Measurements from ENCODE around the gene CORO2A. TPM values are rescaled to one million over a fixed set of nuclear protein-coding genes. Genes with fewer than 3 reads are reported as not detected.
"Not testable (repeated sequence)": the region's sequence is repeated elsewhere in the genome, so short reads cannot be mapped to it uniquely, and the experiment has no call there.

The CORO2A gene
- total RNA-seq, 1 donor from 2014 or later: 1.4 TPM

DNA sequence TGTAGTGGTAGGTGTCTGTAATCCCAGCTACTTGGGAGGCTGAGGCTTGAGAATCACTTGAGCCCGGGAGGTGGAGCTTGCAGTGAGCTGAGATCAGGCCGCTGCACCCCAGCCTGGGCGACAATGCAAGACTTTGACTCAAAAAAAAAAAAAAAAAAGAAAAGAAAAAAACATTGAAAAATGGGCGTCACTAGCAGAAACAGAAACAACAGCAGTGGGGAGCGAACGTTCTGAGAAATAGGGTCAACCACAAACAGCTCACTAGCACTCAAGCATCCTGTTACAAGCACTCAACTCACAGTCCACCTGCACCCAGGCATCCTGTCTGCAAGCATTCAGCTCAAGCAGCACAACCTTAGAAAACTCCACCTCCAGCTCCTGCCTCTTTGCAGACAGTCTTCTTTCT, 90.6 kb downstream of the CORO2A start:
- intact Hi-C loops (cut with micrococcal nuclease): loop anchor here (1.0 to 5.0 kb wide), 3 partner anchors 16 to 180 kb away; partner anchors contain the start of genes TBC1D2 and TRMO
- Mint-ChIP-seq H3K9me3 (no peaks in the 10 kb centered on the region), H3K27me3 (no peaks in the 10 kb centered on the region), H3K4me3 (peak overlapping the region; percentile 80), H3K36me3 (ENCODE audit: low read depth) (peaks cover 56% of the 10 kb centered on the region), H3K27ac (peak overlapping the region; percentile 93), H3K4me1 (peaks cover 73% of the 10 kb centered on the region)
- DNase-seq: peak; percentile 95

DNA sequence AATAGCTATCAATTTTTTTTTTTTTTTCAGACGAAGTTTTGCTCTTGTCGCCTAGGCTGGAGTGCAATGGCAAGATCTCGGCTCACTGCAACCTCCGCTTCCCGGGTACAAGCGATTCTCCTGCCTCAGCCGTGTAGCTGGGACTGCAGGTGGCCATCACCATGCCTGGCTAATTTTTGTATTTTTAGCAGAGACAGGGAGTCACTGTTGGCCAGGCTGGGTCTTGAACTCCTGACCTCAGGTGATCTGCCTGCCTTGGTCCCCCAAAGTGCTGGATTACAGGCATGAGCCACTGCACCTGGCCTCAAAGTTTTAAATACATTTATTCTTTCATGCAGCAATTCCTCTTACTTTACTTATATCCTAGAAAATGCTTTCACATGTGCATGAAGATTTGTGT, 91.0 kb downstream of the CORO2A start:
- peaks cover 74% of the 10 kb centered on the region for H3K4me1 Mint-ChIP-seq
- peak overlapping the region; percentile 93 for H3K27ac Mint-ChIP-seq
- intact Hi-C loops (cut with micrococcal nuclease): loop anchor here (5.0 kb wide), 1 partner anchor 179 kb away; the partner anchor contains the start of gene TRMO
- no peak for DNase-seq
- no peaks in the 10 kb centered on the region for H3K27me3 Mint-ChIP-seq
- peaks cover 57% of the 10 kb centered on the region for H3K36me3 Mint-ChIP-seq (ENCODE audit: low read depth)
- H3K4me3 Mint-ChIP-seq: peak overlapping the region; percentile 80
- H3K9me3 Mint-ChIP-seq: no peaks in the 10 kb centered on the region

DNA sequence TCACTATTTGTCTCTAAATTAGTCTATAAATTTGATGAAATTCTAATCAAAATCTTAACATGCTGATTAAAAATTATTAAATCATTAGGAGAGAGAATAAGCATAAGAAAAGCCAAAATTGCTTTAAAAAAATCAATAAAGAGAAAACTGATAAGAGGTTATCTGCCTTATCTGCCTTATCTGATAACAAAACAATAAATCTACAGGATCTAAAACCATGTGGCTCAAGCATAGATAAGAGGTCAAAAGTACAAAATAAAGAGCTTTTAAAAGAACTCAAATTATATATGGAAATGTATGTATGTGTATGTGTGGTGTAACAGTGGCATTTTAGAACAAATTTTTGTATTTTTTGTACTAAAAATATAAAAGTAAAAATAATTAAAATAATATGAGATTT, 92.0 kb downstream of the CORO2A start:
- H3K36me3 Mint-ChIP-seq (ENCODE audit: low read depth): peaks cover 57% of the 10 kb centered on the region
- H3K27ac Mint-ChIP-seq: peak overlapping the region; percentile 89

DNA sequence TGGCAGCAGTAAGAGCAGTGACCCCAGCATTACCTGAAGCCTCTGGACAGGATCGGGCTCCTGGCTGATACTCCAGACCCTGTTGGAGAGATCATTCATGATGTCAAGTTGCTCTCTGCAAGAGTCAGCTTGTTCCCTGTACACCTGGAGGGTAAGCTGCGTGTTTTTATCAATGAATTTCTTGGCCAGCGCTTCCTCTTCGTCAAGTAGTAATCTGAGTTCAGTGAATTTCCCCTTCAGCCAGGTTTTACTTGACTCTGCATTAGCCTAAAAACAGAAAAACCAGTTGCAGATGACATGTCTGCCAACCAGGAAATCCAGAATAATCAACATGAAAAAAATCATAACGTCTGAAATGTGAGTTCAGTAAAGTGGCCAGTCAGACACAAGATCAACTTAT, 92.5 kb downstream of the CORO2A start:
- Mint-ChIP-seq H3K4me3 (peak overlapping the region; percentile 66), H3K4me1 (peaks cover 71% of the 10 kb centered on the region), H3K27ac (peak overlapping the region; percentile 89), H3K9me3 (no peaks in the 10 kb centered on the region), H3K27me3 (no peaks in the 10 kb centered on the region), H3K36me3 (ENCODE audit: low read depth) (peaks cover 58% of the 10 kb centered on the region)
- intact Hi-C loops (cut with micrococcal nuclease): loop anchor here (2.0 to 5.0 kb wide), 2 partner anchors 43 to 178 kb away; partner anchors contain the start of genes NANS and TRMO
- DNase-seq: no peak

More for the DNA sequence above, 92.0 kb downstream of the CORO2A start:
- Mint-ChIP-seq H3K27me3 (no peaks in the 10 kb centered on the region), H3K9me3 (no peaks in the 10 kb centered on the region), H3K4me1 (peaks cover 70% of the 10 kb centered on the region), H3K4me3 (no peak overlapping the region)
- intact Hi-C loops (cut with micrococcal nuclease): loop anchor here (5.0 kb wide), 1 partner anchor 178 kb away; the partner anchor contains the start of gene TRMO
- DNase-seq: no peak

DNA sequence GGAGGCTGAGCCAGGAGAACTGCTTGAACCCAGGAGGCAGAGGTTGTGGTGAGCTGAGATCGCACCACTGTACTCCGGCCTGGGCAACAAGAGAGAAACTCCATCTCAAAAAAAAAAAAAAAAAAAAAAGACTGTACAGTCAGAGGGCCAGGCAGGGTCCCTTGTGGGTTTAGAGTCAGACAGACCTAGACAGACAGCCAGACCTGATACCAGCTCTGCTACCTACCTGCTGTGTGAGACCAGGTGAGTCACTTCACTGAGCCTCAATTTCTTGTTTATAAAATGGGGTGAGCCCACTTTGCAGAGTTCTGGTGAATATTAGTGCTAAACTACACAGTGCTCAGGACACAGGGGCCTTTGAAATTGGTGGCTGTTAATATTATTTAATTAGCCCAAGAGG, 93.1 kb downstream of the CORO2A start:
- Mint-ChIP-seq H3K27me3 (no peaks in the 10 kb centered on the region), H3K4me1 (peaks cover 69% of the 10 kb centered on the region), H3K9me3 (no peaks in the 10 kb centered on the region), H3K36me3 (ENCODE audit: low read depth) (peaks cover 58% of the 10 kb centered on the region), H3K4me3 (peak overlapping the region; percentile 66), H3K27ac (peak overlapping the region; percentile 89)
- intact Hi-C loops (cut with micrococcal nuclease): loop anchor here (2.0 kb wide), 1 partner anchor 43 kb away; the partner anchor contains the start of gene NANS
- no peak for DNase-seq

DNA sequence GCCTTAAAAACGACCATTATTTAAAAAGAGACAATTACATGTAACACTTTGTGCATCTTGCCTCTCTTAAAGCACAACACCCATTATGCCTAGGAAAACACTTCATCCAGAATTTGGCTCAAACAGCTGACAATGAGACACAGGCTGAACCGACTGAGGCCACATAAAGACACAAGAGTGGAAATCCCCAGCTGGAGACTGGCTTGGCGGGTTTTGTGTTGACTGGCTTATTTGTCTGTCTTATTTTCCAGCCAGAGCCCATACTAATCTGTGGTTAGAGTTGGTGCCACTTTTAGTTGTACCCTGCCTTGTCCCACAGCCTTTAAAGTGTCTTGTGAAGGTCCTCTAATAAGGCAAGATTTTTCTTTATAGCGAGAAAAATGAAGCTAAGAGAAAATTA, 94.6 kb downstream of the CORO2A start:
- peak; percentile 87 for DNase-seq
- peaks cover 66% of the 10 kb centered on the region for H3K36me3 Mint-ChIP-seq (ENCODE audit: low read depth)

DNA sequence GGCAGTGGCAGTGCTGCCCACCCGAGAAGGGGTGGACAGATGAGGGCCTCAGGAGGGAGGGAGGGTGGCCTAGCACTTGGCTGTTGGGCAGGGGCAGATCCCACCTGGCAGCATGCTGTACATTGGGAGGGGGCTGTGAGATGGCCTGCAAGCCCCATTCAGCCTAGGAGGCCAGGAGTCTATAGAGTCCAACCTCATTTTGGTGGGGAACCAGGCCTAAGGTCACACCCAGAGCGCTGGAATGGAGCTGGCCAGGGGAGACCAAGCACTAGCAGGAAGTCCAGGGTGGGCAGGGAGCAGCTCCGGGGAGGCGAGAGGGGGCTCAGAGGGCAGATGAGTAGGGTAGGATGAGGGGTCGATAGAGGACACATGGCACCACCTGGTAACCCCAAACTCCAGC, 96.3 kb downstream of the CORO2A start:
- intact Hi-C loops (cut with micrococcal nuclease): loop anchor here (2.0 kb wide), 1 partner anchor 21 kb away; no protein-coding TSS in a partner anchor
- Mint-ChIP-seq H3K9me3 (no peaks in the 10 kb centered on the region), H3K27me3 (no peaks in the 10 kb centered on the region), H3K4me3 (no peak overlapping the region), H3K36me3 (ENCODE audit: low read depth) (peaks cover 74% of the 10 kb centered on the region), H3K4me1 (peaks cover 62% of the 10 kb centered on the region), H3K27ac (peak overlapping the region; percentile 89)
- no peak for DNase-seq

More for the DNA sequence above, 94.6 kb downstream of the CORO2A start:
- Mint-ChIP-seq H3K4me3 (peak overlapping the region; percentile 53), H3K9me3 (no peaks in the 10 kb centered on the region), H3K27ac (peak overlapping the region; percentile 89), H3K4me1 (peaks cover 69% of the 10 kb centered on the region), H3K27me3 (no peaks in the 10 kb centered on the region)
- intact Hi-C loops (cut with micrococcal nuclease): loop anchor here (1.0 to 2.0 kb wide), 4 partner anchors 10 to 41 kb away; partner anchors contain the start of gene NANS

DNA sequence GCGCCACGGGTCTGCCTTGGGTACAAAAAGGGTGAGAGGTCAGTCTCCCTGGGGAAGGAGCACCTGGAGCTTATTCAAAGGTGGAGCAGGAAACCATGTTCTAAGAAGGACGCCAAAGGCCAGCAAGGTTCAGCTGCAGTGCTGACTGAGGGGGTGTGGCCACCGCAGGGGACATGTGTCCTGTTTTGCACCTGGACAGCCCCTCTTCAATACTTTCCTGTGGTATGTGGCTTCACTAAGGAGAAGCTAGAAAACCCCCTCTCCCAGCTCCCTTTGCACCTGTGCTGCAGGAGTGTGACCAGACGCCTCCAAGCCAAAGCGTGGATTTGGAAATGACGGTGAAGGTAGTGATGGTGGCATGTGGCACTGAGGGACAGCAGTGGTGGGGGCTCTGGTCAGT, 97.0 kb downstream of the CORO2A start:
- H3K27ac Mint-ChIP-seq: peak overlapping the region; percentile 53

DNA sequence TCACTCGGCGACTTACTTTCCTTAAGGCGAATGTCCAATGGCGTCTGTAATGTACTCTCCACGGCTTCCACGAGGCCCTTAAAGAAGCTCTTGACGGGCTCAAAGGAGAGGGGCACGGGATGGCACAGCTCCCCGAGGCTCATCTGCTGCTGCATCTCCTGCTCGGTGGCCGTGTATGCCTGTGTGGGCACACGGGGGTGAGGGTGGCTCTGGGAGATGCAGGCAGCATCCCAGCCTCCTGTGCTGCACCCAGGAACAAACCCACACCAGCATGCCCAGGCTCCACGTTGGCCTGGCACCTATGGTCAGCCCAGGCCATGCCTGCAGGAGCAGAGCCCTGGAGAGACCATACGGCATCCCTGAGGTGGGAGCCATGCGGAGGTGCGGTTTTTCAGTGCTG, 97.6 kb downstream of the CORO2A start:
- DNase-seq: no peak
- Mint-ChIP-seq H3K27me3 (no peaks in the 10 kb centered on the region), H3K4me1 (peaks cover 56% of the 10 kb centered on the region), H3K36me3 (ENCODE audit: low read depth) (peaks cover 76% of the 10 kb centered on the region), H3K9me3 (no peaks in the 10 kb centered on the region), H3K4me3 (no peak overlapping the region), H3K27ac (peak overlapping the region; percentile 74)
- intact Hi-C loops (cut with micrococcal nuclease): no loop called here

More for the DNA sequence above, 97.0 kb downstream of the CORO2A start:
- no peak for DNase-seq
- H3K27me3 Mint-ChIP-seq: no peaks in the 10 kb centered on the region
- H3K36me3 Mint-ChIP-seq (ENCODE audit: low read depth): peaks cover 75% of the 10 kb centered on the region
- peaks cover 59% of the 10 kb centered on the region for H3K4me1 Mint-ChIP-seq
- H3K4me3 Mint-ChIP-seq: no peak overlapping the region
- intact Hi-C loops (cut with micrococcal nuclease): no loop called here
- H3K9me3 Mint-ChIP-seq: no peaks in the 10 kb centered on the region

DNA sequence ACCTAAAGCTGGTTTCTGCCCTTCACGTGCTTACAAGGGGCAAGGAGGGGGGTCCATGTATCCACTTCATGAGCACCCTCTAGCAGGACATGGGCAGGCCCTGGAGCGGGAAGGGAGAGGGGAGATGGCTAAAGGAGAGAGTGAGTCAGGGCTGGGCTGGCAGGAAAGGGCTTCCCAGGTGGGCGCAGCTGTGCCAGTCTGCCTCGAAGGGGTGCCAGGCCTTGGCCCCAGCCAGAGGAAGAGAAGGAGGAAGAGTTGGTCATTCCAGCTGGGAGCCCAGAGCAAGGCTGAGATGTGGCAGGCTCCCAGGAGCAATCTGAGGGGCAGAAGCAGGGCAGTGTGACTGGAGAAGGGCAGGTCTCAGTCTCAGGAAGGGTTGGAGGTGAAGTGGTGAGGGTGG, 98.1 kb downstream of the CORO2A start:
- Mint-ChIP-seq H3K4me1 (peaks cover 56% of the 10 kb centered on the region), H3K4me3 (no peak overlapping the region), H3K27me3 (no peaks in the 10 kb centered on the region), H3K27ac (peak overlapping the region; percentile 74), H3K9me3 (no peaks in the 10 kb centered on the region), H3K36me3 (ENCODE audit: low read depth) (peaks cover 79% of the 10 kb centered on the region)
- intact Hi-C loops (cut with micrococcal nuclease): no loop called here
- no peak for DNase-seq

DNA sequence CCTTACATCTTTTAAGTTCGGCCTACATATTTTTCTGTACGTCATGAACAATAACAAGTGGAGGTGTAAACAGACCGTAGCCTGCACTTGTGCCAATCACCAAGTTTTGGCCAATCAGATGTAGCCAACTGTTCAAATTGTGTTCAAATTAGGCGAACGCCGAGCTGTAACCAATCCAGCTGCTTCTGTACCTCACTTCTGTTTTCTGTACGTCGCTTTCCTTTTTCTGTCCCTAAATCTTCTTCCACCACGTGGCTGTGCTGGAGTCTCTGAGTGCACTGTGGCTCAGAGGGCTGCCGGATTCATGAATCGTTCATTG, 99.9 kb downstream of the CORO2A start:
- no peak for DNase-seq
- no peaks in the 10 kb centered on the region for H3K27me3 Mint-ChIP-seq
- H3K4me3 Mint-ChIP-seq: peak overlapping the region; percentile 6
- peaks cover 71% of the 10 kb centered on the region for H3K36me3 Mint-ChIP-seq (ENCODE audit: low read depth)
- peak overlapping the region; percentile 71 for H3K27ac Mint-ChIP-seq
- intact Hi-C loops (cut with micrococcal nuclease): no loop called here
- H3K4me1 Mint-ChIP-seq: peaks cover 42% of the 10 kb centered on the region
- no peaks in the 10 kb centered on the region for H3K9me3 Mint-ChIP-seq

DNA sequence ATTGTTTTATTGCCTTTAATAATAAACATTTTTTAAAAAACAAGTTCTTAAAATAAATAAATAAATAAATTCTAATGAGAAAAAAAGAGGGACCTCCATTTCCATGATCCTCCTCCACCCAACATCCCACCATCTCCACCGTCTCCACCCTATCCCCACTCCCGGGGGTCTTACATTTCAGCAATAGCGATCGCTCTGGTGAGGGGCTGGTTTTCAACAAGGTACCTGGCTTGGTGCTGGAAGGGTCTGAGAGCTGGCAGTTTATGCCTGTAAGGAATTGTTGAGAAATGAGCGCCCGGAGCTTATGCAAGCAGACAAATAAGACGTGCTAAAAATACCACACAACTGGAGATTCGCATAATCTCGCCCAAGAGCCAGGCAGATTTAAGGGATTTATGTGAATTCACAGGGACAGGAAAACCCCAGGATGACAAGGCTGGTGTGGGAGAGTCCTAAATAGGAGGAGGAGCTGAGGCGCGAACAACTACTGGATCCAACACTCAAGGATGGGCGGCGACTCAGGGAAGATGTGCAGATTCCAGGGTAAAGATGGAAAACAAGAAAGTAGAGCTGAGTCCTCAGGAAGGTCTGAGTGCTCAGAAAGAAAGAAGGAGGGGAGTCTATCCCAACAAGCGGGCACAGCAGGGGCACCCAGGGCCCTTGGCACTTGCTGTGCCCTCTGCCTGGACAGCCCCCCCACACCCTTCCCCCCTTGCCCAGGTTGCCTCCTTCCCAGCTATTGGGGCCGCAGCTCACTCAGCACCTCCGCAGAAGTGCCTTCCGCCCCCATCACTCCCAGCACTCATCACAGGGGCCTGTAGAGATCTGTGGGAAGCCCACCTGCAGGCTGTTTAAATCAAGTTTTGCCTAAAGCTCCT, 100.5 kb downstream of the CORO2A start:
- intact Hi-C loops (cut with micrococcal nuclease): no loop called here
- Mint-ChIP-seq H3K27me3 (no peaks in the 10 kb centered on the region), H3K4me1 (peaks cover 38% of the 10 kb centered on the region), H3K4me3 (peak overlapping the region; percentile 6), H3K27ac (peak overlapping the region; percentile 71), H3K36me3 (ENCODE audit: low read depth) (peaks cover 67% of the 10 kb centered on the region), H3K9me3 (no peaks in the 10 kb centered on the region)
- DNase-seq: no peak

DNA sequence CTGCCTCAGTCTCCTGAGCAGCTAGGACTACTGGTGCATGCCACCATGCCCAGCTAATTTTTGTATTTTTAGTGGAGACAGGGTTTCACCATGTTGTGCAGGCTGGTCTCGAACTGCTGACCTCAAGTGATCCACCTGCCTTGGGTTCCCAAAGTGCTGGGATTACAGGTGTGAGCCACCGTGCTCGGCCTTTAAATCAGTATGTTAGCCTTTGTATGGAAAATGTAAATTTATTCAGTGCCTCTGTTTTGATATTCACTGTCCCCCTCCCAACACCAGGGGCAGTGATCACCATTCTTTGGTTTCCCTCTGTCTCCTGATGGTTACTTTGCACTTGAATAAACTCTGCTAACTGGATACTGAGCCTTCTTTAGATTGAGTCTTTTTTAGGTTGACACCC, 101.8 kb downstream of the CORO2A start:
- peaks cover 35% of the 10 kb centered on the region for H3K4me1 Mint-ChIP-seq
- H3K27ac Mint-ChIP-seq; DNase-seq; intact Hi-C loops (cut with micrococcal nuclease); H3K27me3 Mint-ChIP-seq; H3K4me3 Mint-ChIP-seq; H3K9me3 Mint-ChIP-seq: not testable (repeated sequence)
- peaks cover 64% of the 10 kb centered on the region for H3K36me3 Mint-ChIP-seq (ENCODE audit: low read depth)

Data from activated CD4-positive, alpha-beta T cell treated with anti-CD3 and anti-CD28 coated beads, Interleukin-2, amount 10 ng/mL, durations not matched to agents 24 days and 14 days (primary cell).